ENCODE data around the gene EEFSEC.

DNA sequence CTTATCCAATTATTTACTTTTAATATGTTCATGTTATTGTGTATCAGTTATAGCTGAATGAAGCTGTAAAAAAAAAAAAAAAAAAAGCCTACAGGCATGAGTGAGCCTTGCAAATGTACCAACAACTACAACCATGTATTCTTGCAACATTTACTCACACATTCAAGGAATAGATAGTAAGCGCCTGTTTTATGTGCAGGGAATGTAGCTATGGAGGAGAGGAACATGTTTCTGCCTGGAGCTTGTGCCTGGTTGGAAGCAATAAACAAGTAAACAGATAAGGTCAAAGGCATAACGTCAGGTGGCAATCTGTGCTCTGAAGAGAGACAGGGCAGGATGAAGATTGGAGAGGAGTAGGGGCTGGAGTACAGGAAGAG lies 202.2 kb downstream of the EEFSEC start:
- TF ChIP-seq, protein P1, sequence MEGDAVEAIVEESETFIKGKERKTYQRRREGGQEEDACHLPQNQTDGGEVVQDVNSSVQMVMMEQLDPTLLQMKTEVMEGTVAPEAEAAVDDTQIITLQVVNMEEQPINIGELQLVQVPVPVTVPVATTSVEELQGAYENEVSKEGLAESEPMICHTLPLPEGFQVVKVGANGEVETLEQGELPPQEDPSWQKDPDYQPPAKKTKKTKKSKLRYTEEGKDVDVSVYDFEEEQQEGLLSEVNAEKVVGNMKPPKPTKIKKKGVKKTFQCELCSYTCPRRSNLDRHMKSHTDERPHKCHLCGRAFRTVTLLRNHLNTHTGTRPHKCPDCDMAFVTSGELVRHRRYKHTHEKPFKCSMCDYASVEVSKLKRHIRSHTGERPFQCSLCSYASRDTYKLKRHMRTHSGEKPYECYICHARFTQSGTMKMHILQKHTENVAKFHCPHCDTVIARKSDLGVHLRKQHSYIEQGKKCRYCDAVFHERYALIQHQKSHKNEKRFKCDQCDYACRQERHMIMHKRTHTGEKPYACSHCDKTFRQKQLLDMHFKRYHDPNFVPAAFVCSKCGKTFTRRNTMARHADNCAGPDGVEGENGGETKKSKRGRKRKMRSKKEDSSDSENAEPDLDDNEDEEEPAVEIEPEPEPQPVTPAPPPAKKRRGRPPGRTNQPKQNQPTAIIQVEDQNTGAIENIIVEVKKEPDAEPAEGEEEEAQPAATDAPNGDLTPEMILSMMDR (IDR thresholded peaks at IDR 0.05) = no peak
- no peak for TF ChIP-seq POLR2A (IDR thresholded peaks at IDR 0.05; ENCODE audit: low read depth)
- TF ChIP-seq EP300 (IDR thresholded peaks at IDR 0.05) = no peak
- no peak for TF ChIP-seq POLR2AphosphoS5 (IDR thresholded peaks at IDR 0.05)
